HG02642 (cell line): ENCODE results near the gene RGPD4.
A peak's percentile ranks its signal among the peaks of the same experiment; 100 is the strongest.

Source experiments
- ATAC-seq: cut with Tn5 transposase; IDR thresholded peaks from one replicate; pipeline ENCODE4 v1.9.1; 2021; ENCODE audit warnings: mild to moderate bottlenecking; ENCODE audit not compliant: unreplicated experiment, poor library complexity

The RGPD4 gene

DNA sequence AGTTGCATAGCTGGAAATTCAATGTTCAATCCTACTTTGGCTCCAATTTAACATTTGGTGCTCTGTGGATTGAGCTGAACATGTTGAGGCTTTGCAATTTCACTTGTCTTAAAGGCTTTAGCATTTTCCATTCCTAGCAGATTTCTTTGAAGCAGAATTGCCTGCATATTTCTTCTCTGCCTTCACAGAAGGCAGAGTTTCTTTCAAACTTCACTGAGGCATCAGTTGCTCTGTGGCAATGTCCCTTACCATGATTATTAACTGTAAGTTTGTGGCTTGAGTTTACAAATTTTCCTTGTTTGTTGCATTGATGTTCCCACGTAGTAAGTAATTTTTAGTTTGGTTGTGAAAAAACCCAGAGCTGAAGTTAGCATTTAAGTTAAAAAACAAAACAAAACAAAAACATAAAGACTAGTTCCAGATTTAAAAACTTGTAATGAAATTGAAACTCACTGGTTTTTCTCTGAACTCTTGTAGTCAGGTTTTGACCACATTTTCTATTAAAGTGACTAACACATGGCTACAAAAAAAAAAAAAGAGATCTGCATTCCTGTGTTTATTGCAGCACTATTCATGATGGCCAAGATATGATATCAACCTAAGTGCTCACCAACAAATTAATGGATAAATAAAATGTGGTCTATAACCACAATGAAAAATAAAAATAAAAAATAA is 90.1 kb downstream of the RGPD4 start:
- ATAC-seq, result peak; percentile 44

DNA sequence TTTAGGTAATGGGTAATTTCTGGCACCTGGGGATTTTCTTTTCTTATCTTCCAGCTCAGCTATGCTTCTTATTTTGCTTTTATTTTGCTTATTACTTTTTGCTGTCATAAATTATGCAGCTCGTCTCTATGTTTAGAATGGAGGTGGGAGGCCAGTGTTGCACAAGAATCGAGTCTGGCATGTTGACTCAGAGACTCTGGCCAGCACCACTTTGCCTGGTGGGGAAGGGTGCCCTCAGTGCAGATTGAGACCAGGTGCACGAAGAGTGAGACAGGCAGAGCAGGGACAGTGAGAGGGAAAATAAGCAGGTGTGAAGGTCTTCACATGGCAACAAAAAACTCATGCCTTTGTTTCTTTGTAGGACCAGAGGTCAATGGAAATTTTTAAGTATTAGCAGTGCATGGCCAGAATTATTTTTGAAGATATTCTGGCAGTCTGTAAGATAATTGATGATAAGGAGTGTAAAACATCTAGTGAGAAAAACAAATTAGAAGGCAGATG is 100.4 kb downstream of the RGPD4 start:
- ATAC-seq, result no peak

DNA sequence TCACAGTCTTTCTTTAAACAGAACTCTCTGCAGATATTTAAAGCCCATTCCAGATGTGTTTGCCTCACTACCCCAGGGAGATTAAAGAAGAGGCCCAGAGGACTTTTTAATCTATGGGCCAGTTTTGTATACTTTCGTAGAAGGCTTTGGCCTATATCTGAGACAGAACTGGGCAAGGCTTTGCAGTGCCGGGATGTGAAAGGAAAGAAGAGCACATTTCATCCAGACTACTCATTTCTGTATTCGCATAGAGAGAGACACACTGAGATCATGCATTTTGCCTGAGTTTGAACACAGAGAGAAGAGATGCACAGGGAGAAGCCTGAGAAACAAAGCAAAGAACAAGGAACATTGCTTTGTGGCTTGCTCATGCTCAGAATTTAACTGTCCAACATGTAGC is 104.7 kb downstream of the RGPD4 start:
- ATAC-seq, result no peak

DNA sequence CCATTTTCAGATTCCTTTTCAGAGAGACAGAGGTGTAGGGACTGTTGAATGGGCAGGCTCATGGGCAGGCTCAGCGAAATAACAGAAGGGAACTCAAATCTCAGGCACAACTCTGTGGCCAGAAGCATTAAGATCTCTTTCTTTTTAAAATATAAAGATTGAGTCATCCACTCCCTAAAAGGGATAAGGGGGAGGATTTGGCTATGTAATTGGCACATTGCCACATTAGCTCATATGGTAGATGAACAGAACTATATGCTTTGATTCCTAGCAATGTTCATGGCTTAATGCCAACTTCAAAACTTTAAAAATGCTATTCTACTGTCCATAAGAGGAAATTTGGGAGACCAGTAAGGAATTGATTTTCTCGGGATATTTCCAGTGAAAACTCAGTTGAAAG is 105.8 kb downstream of the RGPD4 start:
- ATAC-seq, result no peak

DNA sequence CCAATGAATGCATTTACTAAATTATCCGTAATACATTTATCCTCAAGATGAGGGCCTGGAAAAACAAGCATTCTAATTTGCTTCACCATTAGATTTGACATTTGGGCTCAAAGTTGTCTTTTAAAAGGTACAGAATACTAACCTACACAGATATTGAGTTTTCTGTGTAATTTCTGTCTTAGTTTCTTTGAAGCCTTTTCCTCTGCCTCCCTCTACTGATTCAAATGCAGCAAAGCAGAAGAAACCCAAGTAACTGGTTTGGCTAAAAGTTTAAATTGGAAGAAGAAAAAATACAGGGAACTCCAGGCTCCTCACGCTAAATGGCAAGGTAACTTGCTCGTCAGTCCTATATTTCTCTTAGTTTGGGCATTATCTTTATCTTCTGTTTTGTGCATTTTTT is 106.3 kb downstream of the RGPD4 start:
- no peak for ATAC-seq

DNA sequence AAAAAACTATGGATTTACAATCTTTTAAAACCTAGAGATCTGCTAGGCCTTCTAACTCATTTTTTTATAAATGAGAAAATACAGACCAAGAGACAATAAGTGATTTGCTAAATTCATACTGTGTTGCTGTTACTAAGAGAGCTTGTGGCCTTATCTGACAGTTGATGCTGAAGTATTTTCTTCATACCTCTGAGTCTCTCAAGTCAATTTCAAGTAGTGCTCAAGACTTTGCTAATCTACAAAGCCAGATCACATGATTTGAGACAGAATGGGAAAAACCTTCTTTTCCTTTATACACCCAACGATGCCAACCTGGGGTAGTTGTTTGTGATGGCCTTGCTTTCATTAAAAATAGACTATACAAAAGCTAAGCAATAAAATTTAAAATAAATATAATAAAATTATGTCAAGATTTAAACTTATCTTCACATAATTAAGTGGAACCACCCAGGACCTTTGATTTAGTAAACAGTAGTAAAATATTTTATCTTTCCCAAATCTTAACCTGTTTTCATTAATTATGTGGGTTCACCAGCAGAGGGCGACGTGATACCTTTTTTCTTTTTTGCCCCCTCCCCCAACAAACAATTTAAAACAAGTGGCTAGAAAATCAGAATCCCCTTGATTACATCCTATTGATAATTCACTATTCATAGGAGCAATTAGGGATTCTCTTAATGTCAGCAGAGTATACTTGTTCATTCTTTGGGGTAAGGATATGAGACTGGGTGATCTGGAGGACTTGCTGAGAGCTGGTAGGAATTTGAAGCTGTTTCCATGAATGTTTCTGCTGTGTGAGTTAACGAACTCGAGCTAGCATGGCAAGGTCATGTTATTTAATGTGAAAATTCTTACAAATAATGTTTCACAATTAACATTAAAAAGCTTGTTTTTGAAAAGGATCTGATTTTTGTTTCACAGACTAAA is 110.0 kb downstream of the RGPD4 start:
- ATAC-seq, result no peak
